ENCODE measurements around the gene IL1R1.

IL1R1 gene

GRCh38 chr2:102140377-102140776 is 2.2 kb upstream of the IL1R1 start:
- DNase-seq (ENCODE audit: low read depth): no peak

GRCh38 chr2:102141011-102141943 is 1.3 kb upstream of the IL1R1 start:
- no peak for DNase-seq (ENCODE audit: low read depth)

- no peak for DNase-seq (ENCODE audit: low read depth)
Measured at GRCh38 chr2:102142829-102143449, 393 bp downstream of the IL1R1 start.

DNA sequence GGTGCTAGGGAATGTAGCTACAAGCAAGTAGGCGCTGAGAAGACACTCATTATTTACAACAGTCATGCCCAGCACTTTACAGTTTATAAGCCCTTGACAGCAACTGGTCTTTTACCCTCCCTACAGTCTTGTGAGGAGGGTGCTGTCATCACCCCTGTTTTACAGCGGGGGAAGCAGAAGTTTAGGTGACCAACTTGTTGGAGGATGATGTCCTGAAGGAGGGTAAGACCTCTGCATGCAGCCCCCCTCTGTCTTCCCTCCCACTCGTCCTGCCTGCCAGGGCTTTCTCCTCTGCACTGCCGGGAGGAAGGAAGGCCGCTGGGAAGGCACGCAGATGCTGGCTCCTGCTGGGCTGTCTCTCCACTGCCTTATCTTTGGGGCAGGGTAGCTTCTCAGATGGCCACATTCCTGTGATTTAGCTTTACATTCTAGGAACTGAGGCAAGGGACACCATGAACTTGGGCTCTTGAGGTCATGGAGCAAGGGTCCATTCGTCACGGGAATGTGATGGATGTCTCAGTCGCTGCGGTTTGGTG is 972 bp downstream of the IL1R1 start:
- DNase-seq (ENCODE audit: low read depth): no peak

GRCh38 chr2:102144128-102144527 is 1.6 kb downstream of the IL1R1 start:
- no peak for DNase-seq (ENCODE audit: low read depth)

- DNase-seq (ENCODE audit: low read depth): no peak
Measured at GRCh38 chr2:102145107-102145506, 2.6 kb downstream of the IL1R1 start.

GRCh38 chr2:102145934-102146333 is 3.4 kb downstream of the IL1R1 start:
- DNase-seq (ENCODE audit: low read depth): no peak

DNA sequence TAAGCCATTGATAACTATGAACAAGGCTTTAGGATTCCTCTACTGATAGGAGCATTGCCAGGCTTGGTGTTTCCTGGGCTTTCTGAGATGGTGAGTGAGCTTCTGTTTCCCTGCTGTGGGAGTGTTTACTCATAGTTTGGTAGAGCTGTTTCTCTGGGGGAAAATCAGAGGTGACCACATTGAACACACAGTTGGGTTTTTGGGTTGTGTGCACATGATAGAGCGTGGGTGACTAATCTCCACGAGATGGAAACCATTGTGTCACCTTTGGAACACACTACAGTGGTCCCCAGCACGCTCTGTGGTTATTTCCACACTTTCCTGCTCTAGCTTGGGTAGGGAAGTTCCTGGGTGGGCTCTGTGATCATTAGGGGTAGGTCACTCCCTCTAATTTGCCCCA is 5.4 kb downstream of the IL1R1 start:
- no peak for DNase-seq (ENCODE audit: low read depth)

GRCh38 chr2:102149243-102149642 is 6.7 kb downstream of the IL1R1 start:
- DNase-seq (ENCODE audit: low read depth): no peak

GRCh38 chr2:102149644-102150455 is 7.3 kb downstream of the IL1R1 start:
- no peak for DNase-seq (ENCODE audit: low read depth)

DNA sequence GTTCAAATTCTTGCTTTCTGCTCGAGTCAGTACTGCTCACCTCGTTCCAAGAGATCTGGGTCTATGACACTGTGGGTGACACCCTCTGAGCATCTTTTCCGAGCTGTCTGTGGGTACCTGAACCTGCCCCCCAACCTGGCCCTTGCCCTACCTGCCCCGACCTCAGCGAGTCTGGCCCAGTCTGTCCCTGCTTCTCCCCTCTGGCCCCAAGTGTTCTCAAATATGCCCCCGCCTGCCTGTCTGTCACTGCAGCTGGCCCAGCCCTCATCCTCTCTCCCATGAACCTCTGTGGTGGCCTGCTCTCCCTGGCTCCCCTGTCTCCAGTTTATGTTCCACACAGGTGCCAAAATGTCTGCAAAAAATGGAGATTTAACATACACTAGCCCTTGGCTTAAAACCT is 11.8 kb downstream of the IL1R1 start:
- no peak for DNase-seq (ENCODE audit: low read depth)

DNA sequence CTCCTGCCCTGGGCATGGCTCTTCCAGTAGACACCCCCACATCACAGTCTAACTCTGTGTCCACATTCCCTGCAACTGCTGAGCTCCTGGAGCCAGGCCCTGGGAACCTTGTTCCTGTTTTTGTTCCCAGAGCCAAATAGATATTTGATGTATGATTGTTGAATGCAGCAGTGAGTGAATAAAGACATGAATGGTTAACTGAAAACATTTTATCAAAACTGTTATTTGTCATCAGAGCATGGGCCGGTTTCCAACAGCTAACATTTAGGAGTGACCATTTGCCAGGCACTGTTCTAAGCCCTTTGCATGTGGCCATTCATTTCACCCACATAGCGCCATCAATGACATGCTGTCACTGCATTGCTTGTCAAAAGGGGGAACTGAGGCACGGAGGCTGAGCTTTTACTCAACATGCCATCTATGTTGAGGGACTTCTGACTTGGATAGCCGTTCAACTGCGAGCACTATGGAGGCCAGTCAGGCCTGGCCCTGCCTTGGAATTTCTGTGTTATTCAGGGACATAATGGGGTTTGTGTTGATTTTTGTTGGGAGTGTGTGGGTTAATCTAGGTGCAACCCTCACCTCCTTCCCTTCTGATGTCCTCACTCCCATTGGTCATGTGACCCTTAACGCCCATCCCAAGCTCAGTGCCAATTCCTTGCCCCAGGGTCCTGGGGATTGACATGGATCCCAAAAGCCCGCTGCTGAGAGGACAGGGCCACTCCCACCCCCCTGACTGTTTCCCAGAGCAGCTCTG is 12.6 kb downstream of the IL1R1 start:
- DNase-seq (ENCODE audit: low read depth): no peak

DNA sequence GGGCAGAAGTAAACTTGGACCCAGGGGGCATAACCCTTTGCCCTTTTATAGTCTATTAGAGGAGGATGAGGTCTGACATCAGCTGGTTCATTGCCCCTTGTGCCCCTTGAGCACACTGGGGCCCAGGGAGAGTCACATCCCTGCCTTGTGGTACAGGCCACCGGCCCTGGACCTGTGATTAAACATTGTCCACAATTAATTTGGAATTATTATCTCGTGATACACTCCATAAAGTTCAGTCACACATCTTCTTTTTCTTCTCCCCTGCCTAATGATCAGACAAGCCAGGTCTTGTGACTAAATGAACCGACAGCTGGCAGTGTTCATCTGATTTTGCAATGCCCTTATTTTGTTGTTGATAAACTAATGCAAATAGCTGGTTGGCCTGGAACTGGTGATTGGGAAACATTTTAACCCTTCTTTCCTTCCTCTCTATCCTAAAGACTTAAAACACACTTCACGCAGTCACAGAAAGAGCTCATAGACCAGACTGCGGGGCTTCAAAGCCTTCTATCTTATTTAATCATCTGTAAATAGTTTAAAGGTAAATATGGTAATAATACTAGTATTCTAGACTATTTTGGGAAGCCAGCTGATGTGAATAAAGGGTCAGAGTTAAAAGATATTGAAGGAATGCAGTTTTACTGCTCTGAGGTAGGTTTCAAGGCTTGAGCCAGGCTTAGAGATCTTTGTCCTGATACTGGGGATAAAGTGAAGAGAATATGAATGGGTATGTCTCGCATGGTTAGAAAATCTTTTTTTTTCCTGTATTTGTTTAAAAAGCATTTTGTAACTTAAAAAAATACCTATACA is 13.4 kb downstream of the IL1R1 start:
- no peak for DNase-seq (ENCODE audit: low read depth)

- DNase-seq (ENCODE audit: low read depth): no peak
Measured at GRCh38 chr2:102158011-102158755, 15.6 kb downstream of the IL1R1 start.

DNA sequence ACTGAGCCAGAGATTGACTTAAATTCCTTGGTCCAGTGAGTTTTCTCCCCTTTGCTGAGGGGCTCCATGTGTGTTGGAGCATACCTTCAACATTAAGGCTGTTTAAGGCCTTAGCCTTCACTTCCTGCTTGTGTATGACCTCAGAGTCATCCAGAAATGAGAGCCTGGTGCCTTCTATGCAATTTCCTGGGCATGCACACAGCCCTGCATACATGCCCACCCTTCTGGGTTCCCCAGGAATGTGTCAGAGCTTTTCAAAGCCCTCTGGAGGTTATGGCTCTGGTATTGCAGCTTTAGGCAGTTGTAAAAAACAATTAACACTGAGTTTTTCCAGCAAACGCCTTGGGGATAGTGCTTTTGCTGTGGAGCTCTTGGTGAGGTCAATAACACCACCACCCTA is 16.7 kb downstream of the IL1R1 start:
- no peak for DNase-seq (ENCODE audit: low read depth)

DNA sequence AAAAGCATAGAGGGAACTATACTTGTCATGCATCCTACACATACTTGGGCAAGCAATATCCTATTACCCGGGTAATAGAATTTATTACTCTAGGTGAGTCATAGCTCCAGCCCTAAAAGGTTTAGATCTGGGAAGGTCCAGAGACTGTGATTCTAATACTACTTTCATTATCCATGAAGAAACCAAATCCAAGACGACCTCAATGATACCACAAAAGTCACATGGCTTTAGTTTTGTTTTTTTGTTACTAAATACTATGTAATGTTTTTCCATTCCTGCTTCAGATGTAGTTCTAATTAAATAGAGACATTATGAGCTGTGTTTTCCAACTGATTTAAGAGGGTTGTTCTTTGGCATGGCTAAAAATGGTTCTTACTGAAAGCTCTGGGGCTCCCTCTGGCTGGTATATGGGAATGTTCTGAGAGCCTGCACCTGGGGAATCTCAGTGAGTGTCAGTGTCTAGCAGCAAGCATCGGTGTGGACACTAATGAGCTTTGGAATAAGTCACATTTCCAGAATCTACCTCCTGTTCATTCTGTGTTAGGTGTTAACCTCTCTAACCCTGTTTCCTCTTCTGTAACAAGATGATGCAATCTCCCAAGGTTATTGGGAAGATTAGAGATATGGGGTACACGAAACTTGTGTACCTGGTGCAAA is 23.8 kb downstream of the IL1R1 start:
- no peak for DNase-seq (ENCODE audit: low read depth)

- no peak for DNase-seq (ENCODE audit: low read depth)
Measured at GRCh38 chr2:102168026-102168771, 25.7 kb downstream of the IL1R1 start.

DNA sequence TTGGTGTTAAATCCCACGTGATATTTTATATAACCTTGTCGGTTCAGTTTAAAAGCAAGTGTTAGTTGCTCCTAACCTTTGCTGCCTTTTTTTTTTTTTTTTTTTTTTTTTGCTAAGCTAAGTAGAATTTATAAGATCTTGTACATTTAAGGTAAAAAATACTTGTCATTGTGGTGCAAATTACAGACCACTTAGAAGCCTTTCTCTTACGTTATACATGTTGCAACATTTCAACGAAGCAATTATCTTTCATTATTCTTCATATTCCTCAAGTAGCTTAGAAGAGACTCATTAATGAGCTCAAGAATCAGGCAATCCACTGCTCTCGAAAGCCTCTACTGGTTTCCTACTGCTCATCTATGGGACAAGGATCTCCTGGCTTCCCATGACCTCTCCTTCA is 29.4 kb downstream of the IL1R1 start:
- no peak for DNase-seq (ENCODE audit: low read depth)

GRCh38 chr2:102172745-102173144 is 30.2 kb downstream of the IL1R1 start:
- no peak for DNase-seq (ENCODE audit: low read depth)

Data from non-pigmented ciliary epithelial cell (primary cell).